T-cell (primary cell): ENCODE measurements around the gene ZNF101. TPM values are rescaled to one million over a fixed set of nuclear protein-coding genes. Genes with fewer than 3 reads are reported as not detected.

Source experiments
- ATAC-seq, 4 experiments: fragments of 200-7000 bp in 3 of 4; fragments of 150-1000 bp in 1 of 4; cut with Tn5 transposase; replicated peaks in 1 of 4; 1 replicate in 3 of 4; 2 replicates in 1 of 4; pipeline ENCODE4 v1.10.0; 2021; ENCODE audit warnings: moderate library complexity in 3 of 4, mild to moderate bottlenecking in 2 of 4, moderate number of reproducible peaks in 1 of 4
- CTCF ChIA-PET, 2 donors: fragments of 300-600 bp; sonication (Branson Sonifier 250); formaldehyde crosslinking; loops; one replicate each; lab custom pipeline; 2022; ENCODE audit warnings: antibody characterized with exemption in 2 of 2; lab: Charles Lee
- POLR2A ChIA-PET, 2 donors: fragments of 300-600 bp; sonication (Branson Sonifier 250); formaldehyde crosslinking; loops; one replicate each; lab custom pipeline; 2022; ENCODE audit warnings: antibody characterized with exemption in 2 of 2; lab: Charles Lee
- DNase-seq, 35 experiments: peaks; one replicate each; pipeline versions ENCODE4 v3.0.0 to v3.0.0-alpha.2; 2013 to 2023
- H3K27ac ChIP-seq: one replicate; pipeline ENCODE4 v1.5.1; 2013; ENCODE audit warnings: low read length
- H3K27me3 ChIP-seq, 2 experiments: replicated peaks in 1 of 2; 1 replicate in 1 of 2; 2 replicates in 1 of 2; pipeline versions ENCODE4 v1.6.1 to v1.7.0; 2013; ENCODE audit warnings: low read length in 1 of 2, mixed read lengths in 1 of 2; ENCODE audit not compliant: control insufficient read depth in 2 of 2, insufficient read depth in 2 of 2; ENCODE audit errors: extremely low read depth in 1 of 2
- H3K36me3 ChIP-seq, 2 donors: 1 replicate in 1 of 2; 2 replicates in 1 of 2; pipeline versions ENCODE4 v1.6.1 to v1.7.0; 2013; ENCODE audit warnings: low read length in 1 of 2; ENCODE audit not compliant: control insufficient read depth in 2 of 2, insufficient read depth in 1 of 2; ENCODE audit errors: extremely low read depth in 1 of 2
- H3K4me1 ChIP-seq, 2 experiments: 1 replicate in 1 of 2; 2 replicates in 1 of 2; pipeline versions ENCODE4 v1.6.1 to v1.7.0; 2013; ENCODE audit warnings: low read length in 2 of 2, mixed read lengths in 1 of 2; ENCODE audit not compliant: insufficient read depth in 2 of 2, control insufficient read depth in 1 of 2; ENCODE audit errors: extremely low read depth in 1 of 2
- H3K4me3 ChIP-seq, 2 donors: 1 replicate in 1 of 2; 2 replicates in 1 of 2; pipeline versions ENCODE4 v1.5.1 to v1.7.0; 2013; ENCODE audit warnings: mild to moderate bottlenecking in 2 of 2, low read length in 1 of 2, moderate library complexity in 1 of 2; ENCODE audit not compliant: control insufficient read depth in 1 of 2; ENCODE audit errors: extremely low read depth in 1 of 2
- H3K9me3 ChIP-seq: 2 replicates; pipeline ENCODE4 v1.7.0; 2013
- H3K27ac Mint-ChIP-seq, 2 donors: one replicate each; pipeline ENCODE4 v1.8.0; 2020 to 2021; ENCODE audit warnings: mild to moderate bottlenecking in 2 of 2, mixed read lengths in 2 of 2
- H3K27me3 Mint-ChIP-seq, 2 donors: one replicate each; pipeline ENCODE4 v1.8.0; 2021 to 2022; ENCODE audit warnings: mixed read lengths in 2 of 2
- H3K36me3 Mint-ChIP-seq: one replicate; pipeline ENCODE4 v1.8.0; 2021; ENCODE audit warnings: mixed read lengths
- H3K4me1 Mint-ChIP-seq, 3 donors: one replicate each; pipeline ENCODE4 v1.8.0; 2020 to 2022; ENCODE audit warnings: mixed read lengths in 3 of 3, mild to moderate bottlenecking in 1 of 3
- H3K4me3 Mint-ChIP-seq, 3 donors: one replicate each; pipeline ENCODE4 v1.8.0; 2020 to 2022; ENCODE audit warnings: mild to moderate bottlenecking in 3 of 3, mixed read lengths in 3 of 3, moderate library complexity in 3 of 3
- H3K9me3 Mint-ChIP-seq, 3 donors: one replicate each; pipeline ENCODE4 v1.8.0; 2020 to 2022; ENCODE audit warnings: mixed read lengths in 3 of 3
- WGBS: methylation state at CpG from one replicate; pipeline ENCODE4 v1.1.5; 2013; ENCODE audit warnings: missing lambda C conversion rate; ENCODE audit not compliant: insufficient coverage; 5-methylcytosine and 5-hydroxymethylcytosine counted together
- total RNA-seq, 35 experiments: library from RNA in 6 of 35; stranded (reverse) in 6 of 35; fragments of 120-200 nt in 1 of 35; gene quantifications; one replicate each; pipeline versions ENCODE4 v1.2.1 to v1.2.4 and lab custom pipeline; 2013 to 2026

ZNF101 gene
- total RNA-seq, 5 donors from 2014 or later (not counting 1 experiment from before 2014, with no cell fraction given) = 66.2 to 180 (median 164) TPM

GRCh38 chr19:19645233-19645870 is 23.3 kb upstream of the ZNF101 start:
- DNase-seq = no peak
- no peak overlapping the region for H3K27ac ChIP-seq
- H3K27me3 Mint-ChIP-seq = no peaks in the 10 kb centered on the region
- H3K9me3 ChIP-seq = no peaks in the 10 kb centered on the region
- peaks cover 24% of the 10 kb centered on the region for H3K36me3 Mint-ChIP-seq
- ChIA-PET POLR2A (no interaction called here), CTCF (no interaction called here)
- peaks cover 17 to 21% (median 20%) of the 10 kb centered on the region in 3 donors for H3K4me1 Mint-ChIP-seq
- no peak overlapping the region for H3K4me3 ChIP-seq
- no peak for ATAC-seq
- no peak overlapping the region for H3K27ac Mint-ChIP-seq
- no peak overlapping the region for H3K4me3 Mint-ChIP-seq
- no peaks in the 10 kb centered on the region for H3K9me3 Mint-ChIP-seq
- 98% methylated on average over 17 of the region's 17 CpGs for WGBS
- peaks cover 0 to 33% of the 10 kb centered on the region in 2 experiments for H3K4me1 ChIP-seq
- H3K27me3 ChIP-seq = no peaks in the 10 kb centered on the region
- peaks cover 23 to 59% of the 10 kb centered on the region in 2 donors for H3K36me3 ChIP-seq

- WGBS = 91% methylated on average over 16 of the region's 29 CpGs
- ChIA-PET POLR2A (no interaction called here), CTCF (interaction anchor here in 1 of 2 donors (0.7 kb wide), 1 partner anchor 1419 kb away, joined by 3 read pairs; no protein-coding TSS in a partner anchor)
- DNase-seq = no peak
- Mint-ChIP-seq H3K27me3 (no peaks in the 10 kb centered on the region), H3K9me3 (no peaks in the 10 kb centered on the region), H3K4me3 (no peak overlapping the region), H3K36me3 (peaks cover 30% of the 10 kb centered on the region), H3K4me1 (peaks cover 11 to 13% (median 11%) of the 10 kb centered on the region in 3 donors), H3K27ac (peak overlapping the region in 1 of 2 donors; percentile 57)
- Histone ChIP-seq H3K4me1 (peaks cover 0 to 20% of the 10 kb centered on the region in 2 experiments), H3K9me3 (no peaks in the 10 kb centered on the region), H3K27me3 (no peaks in the 10 kb centered on the region), H3K27ac (no peak overlapping the region), H3K36me3 (peaks cover 29 to 65% of the 10 kb centered on the region in 2 donors), H3K4me3 (no peak overlapping the region)
- ATAC-seq = no peak
Observed at GRCh38 chr19:19647037-19647835, 21.4 kb upstream of the ZNF101 start.

GRCh38 chr19:19649155-19649554 is 19.5 kb upstream of the ZNF101 start:
- DNase-seq (no peak), ATAC-seq (no peak)
- H3K9me3 ChIP-seq = no peaks in the 10 kb centered on the region
- peaks cover 0 to 2% of the 10 kb centered on the region in 2 experiments for H3K4me1 ChIP-seq
- H3K4me1 Mint-ChIP-seq = peaks cover 0 to 10% (median under 1%) of the 10 kb centered on the region in 3 donors
- no peaks in the 10 kb centered on the region for H3K27me3 ChIP-seq
- 89% methylated on average over 6 of the region's 6 CpGs for WGBS
- H3K4me3 ChIP-seq = no peak overlapping the region
- ChIA-PET POLR2A (no interaction called here), CTCF (interaction anchor here in 1 of 2 donors (0.6 kb wide), 1 partner anchor 127 kb away, joined by 3 read pairs; no protein-coding TSS in a partner anchor)
- H3K36me3 Mint-ChIP-seq = peaks cover 41% of the 10 kb centered on the region
- H3K4me3 Mint-ChIP-seq = no peak overlapping the region
- H3K9me3 Mint-ChIP-seq = no peaks in the 10 kb centered on the region
- H3K27me3 Mint-ChIP-seq = no peaks in the 10 kb centered on the region
- no peak overlapping the region for H3K27ac ChIP-seq
- peak overlapping the region in 1 of 2 donors; percentile 77 for H3K27ac Mint-ChIP-seq
- H3K36me3 ChIP-seq = peaks cover 44 to 85% of the 10 kb centered on the region in 2 donors

GRCh38 chr19:19649580-19649995 is 19.1 kb upstream of the ZNF101 start:
- Mint-ChIP-seq H3K4me1 (peaks cover 0 to 9% (median 0%) of the 10 kb centered on the region in 3 donors), H3K27me3 (no peaks in the 10 kb centered on the region), H3K4me3 (no peak overlapping the region), H3K9me3 (no peaks in the 10 kb centered on the region), H3K27ac (peak overlapping the region in 1 of 2 donors; percentile 77), H3K36me3 (peaks cover 43% of the 10 kb centered on the region)
- no peak for ATAC-seq
- 94% methylated on average over 16 of the region's 22 CpGs for WGBS
- POLR2A ChIA-PET = no interaction called here
- DNase-seq = no peak
- no peak overlapping the region for H3K27ac ChIP-seq
- H3K27me3 ChIP-seq = no peaks in the 10 kb centered on the region
- CTCF ChIA-PET = interaction anchor here in 1 of 2 donors (0.6 kb wide), 2 partner anchors 118 to 128 kb away, joined by 3 to 8 read pairs; no protein-coding TSS in a partner anchor
- no peak overlapping the region for H3K4me3 ChIP-seq
- H3K4me1 ChIP-seq = no peaks in the 10 kb centered on the region
- H3K36me3 ChIP-seq = peaks cover 48 to 89% of the 10 kb centered on the region in 2 donors
- H3K9me3 ChIP-seq = no peaks in the 10 kb centered on the region

- Histone ChIP-seq H3K27ac (no peak overlapping the region), H3K4me3 (no peak overlapping the region), H3K27me3 (no peaks in the 10 kb centered on the region), H3K4me1 (no peaks in the 10 kb centered on the region), H3K36me3 (peaks cover 45 to 89% of the 10 kb centered on the region in 2 donors), H3K9me3 (no peaks in the 10 kb centered on the region)
- ChIA-PET POLR2A (no interaction called here), CTCF (no interaction called here)
- peaks cover 44% of the 10 kb centered on the region for H3K36me3 Mint-ChIP-seq
- H3K4me1 Mint-ChIP-seq = peaks cover 0 to 9% (median 0%) of the 10 kb centered on the region in 3 donors
- no peak overlapping the region for H3K4me3 Mint-ChIP-seq
- H3K27ac Mint-ChIP-seq = no peak overlapping the region
- no peaks in the 10 kb centered on the region for H3K27me3 Mint-ChIP-seq
- 89% methylated on average over 7 of the region's 9 CpGs for WGBS
- DNase-seq (no peak), ATAC-seq (no peak)
- H3K9me3 Mint-ChIP-seq = no peaks in the 10 kb centered on the region
Observed at GRCh38 chr19:19650331-19650730, 18.3 kb upstream of the ZNF101 start.

GRCh38 chr19:19651076-19651475 is 17.6 kb upstream of the ZNF101 start:
- Histone ChIP-seq H3K27ac (no peak overlapping the region), H3K36me3 (peaks cover 42 to 89% of the 10 kb centered on the region in 2 donors), H3K9me3 (no peaks in the 10 kb centered on the region), H3K4me3 (no peak overlapping the region), H3K4me1 (no peaks in the 10 kb centered on the region), H3K27me3 (no peaks in the 10 kb centered on the region)
- Mint-ChIP-seq H3K4me3 (no peak overlapping the region), H3K27me3 (no peaks in the 10 kb centered on the region), H3K27ac (peak overlapping the region in 1 of 2 donors; percentile 11), H3K9me3 (no peaks in the 10 kb centered on the region), H3K36me3 (peaks cover 45% of the 10 kb centered on the region), H3K4me1 (peaks cover 0 to 9% (median 0%) of the 10 kb centered on the region in 3 donors)
- ChIA-PET CTCF (no interaction called here), POLR2A (no interaction called here)
- ATAC-seq (no peak), DNase-seq (no peak)
- WGBS = 94% methylated on average over 11 of the region's 13 CpGs
